ENCODE measurements around the gene KAZN.

DNA sequence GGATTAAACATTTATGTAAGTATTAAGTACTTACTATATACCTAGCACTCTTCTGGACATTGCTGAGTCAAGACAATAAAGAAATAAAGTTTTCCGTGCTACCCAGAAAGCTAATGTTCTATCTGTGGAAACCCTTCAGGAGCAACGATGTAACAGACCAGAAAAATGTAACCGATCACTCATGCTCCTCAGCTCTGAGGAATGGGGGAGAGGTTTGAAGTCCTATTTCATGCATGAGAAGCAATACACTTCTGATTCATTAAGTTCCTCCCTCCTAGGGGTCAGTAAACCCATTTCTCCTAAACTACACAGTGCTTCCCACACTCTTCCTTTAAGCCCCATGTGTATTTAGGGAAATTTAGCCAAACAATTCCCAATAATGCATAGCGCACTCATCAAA is 25.6 kb upstream of the KAZN start:
- TF ChIP-seq, protein P1, sequence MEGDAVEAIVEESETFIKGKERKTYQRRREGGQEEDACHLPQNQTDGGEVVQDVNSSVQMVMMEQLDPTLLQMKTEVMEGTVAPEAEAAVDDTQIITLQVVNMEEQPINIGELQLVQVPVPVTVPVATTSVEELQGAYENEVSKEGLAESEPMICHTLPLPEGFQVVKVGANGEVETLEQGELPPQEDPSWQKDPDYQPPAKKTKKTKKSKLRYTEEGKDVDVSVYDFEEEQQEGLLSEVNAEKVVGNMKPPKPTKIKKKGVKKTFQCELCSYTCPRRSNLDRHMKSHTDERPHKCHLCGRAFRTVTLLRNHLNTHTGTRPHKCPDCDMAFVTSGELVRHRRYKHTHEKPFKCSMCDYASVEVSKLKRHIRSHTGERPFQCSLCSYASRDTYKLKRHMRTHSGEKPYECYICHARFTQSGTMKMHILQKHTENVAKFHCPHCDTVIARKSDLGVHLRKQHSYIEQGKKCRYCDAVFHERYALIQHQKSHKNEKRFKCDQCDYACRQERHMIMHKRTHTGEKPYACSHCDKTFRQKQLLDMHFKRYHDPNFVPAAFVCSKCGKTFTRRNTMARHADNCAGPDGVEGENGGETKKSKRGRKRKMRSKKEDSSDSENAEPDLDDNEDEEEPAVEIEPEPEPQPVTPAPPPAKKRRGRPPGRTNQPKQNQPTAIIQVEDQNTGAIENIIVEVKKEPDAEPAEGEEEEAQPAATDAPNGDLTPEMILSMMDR (IDR thresholded peaks at IDR 0.05; ENCODE audit: low read depth, low read length, poor library complexity, severe bottlenecking): no peak
- no peak for TF ChIP-seq EZH2phosphoT487 (IDR thresholded peaks at IDR 0.05; ENCODE audit: borderline replicate concordance, low read length)
